ENCODE results near the gene RSPH9. TPM values are rescaled to one million over a fixed set of nuclear protein-coding genes. Genes with fewer than 3 reads are reported as not detected.

The RSPH9 gene
- total and polyA plus RNA-seq, 2 donors (not counting 3 experiments of a cell fraction or from before 2014, with no cell fraction given): 0.18 to 0.27 TPM

- H3K9me1 ChIP-seq (replicated peaks; ENCODE audit: control insufficient read depth, extremely low read depth, insufficient read depth, low read length): no peaks in the 10 kb centered on the region
- no TSS peak for BruUV-seq (replicated peaks)
- no peak overlapping the region for H3K4me3 ChIP-seq (replicated peaks in 1 of 3; ENCODE audit: insufficient read depth in 1 of 3, low read depth in 1 of 3, low read length in 3 of 3)
- intact Hi-C loops (cut with micrococcal nuclease): loop anchor here (5.0 kb wide), 1 partner anchor 198 kb away; the partner anchor contains the start of gene ABCC10
- H4K20me1 ChIP-seq (replicated peaks; ENCODE audit: control insufficient read depth, extremely low read depth, insufficient read depth, low read length): no peaks in the 10 kb centered on the region
- peaks cover 16 to 42% of the 10 kb centered on the region in 2 experiments for H3K36me3 ChIP-seq (ENCODE audit: control insufficient read depth in 2 of 2, extremely low read depth in 1 of 2, insufficient read depth in 2 of 2, low read length in 2 of 2)
- dilution Hi-C loops (cut with MboI; ENCODE audit: extremely low pct_ligation_motif_present, low sequenced_read_pairs): no loop called here
- no peak for FAIRE-seq
- peaks cover 25% of the 10 kb centered on the region for H3K4me1 ChIP-seq (ENCODE audit: control insufficient read depth, extremely low read depth, insufficient read depth, low read length)
- ChIA-PET CTCF (no interaction called here), POLR2A (no interaction called here)
- no peak for DNase-seq (ENCODE audit: low read depth, low spot score)
- peaks cover 27% of the 10 kb centered on the region for H3K79me2 ChIP-seq (ENCODE audit: control insufficient read depth, insufficient read depth, low read length)
- no peak overlapping the region for H3K27ac ChIP-seq (ENCODE audit: insufficient read depth, low read depth, low read length)
- H3K9me3 ChIP-seq (replicated peaks; ENCODE audit: control insufficient read depth, insufficient read depth, low read length): no peaks in the 10 kb centered on the region
- no peak overlapping the region for H3K9ac ChIP-seq (replicated peaks; ENCODE audit: extremely low read depth, insufficient read depth, low read length)
- no peaks in the 10 kb centered on the region for H3K27me3 ChIP-seq (ENCODE audit: control insufficient read depth in 2 of 2, insufficient read depth in 2 of 2, low read length in 2 of 2)
- H2AFZ ChIP-seq (ENCODE audit: low read depth, low read length): no peak overlapping the region
- TF ChIP-seq MYC (IDR thresholded peaks at IDR 0.05; ENCODE audit: low read depth, low read length) (no peak), EZH2 (IDR thresholded peaks at IDR 0.05; ENCODE audit: borderline replicate concordance, low read depth, low read length, severe bottlenecking) (no peak), FOS (IDR thresholded peaks at IDR 0.05; ENCODE audit: borderline replicate concordance, insufficient read depth, low read length) (no peak), JUN (IDR thresholded peaks at IDR 0.05; ENCODE audit: borderline replicate concordance, insufficient read depth, insufficient read length, low read depth) (no peak), POLR2A (IDR thresholded peaks at IDR 0.05; ENCODE audit: low read depth, low read length) (no peak), CTCF (IDR thresholded peaks at IDR 0.05; ENCODE audit: extremely low read depth in 1 of 2, insufficient read depth in 1 of 2, low read depth in 1 of 2, low read length in 2 of 2) (no peak), POLR2AphosphoS5 (IDR thresholded peaks at IDR 0.05; ENCODE audit: insufficient read depth, low read depth, low read length) (no peak), MAX (IDR thresholded peaks at IDR 0.05; ENCODE audit: insufficient read depth, insufficient read length) (no peak), GATA2 (IDR thresholded peaks at IDR 0.05; ENCODE audit: insufficient read depth, insufficient read length, low read depth, low read length) (no peak)
- no peak overlapping the region for H3K4me2 ChIP-seq (ENCODE audit: insufficient read depth, low read length)
Observed at GRCh38 chr6:43625393-43625992, 19.3 kb upstream of the RSPH9 start.

Measured in endothelial cell of umbilical vein (primary cell).